Spleen (tissue), 11 donors: ENCODE data around the gene RBMS3. TPM values are rescaled to one million over a fixed set of nuclear protein-coding genes. Genes with fewer than 3 reads are reported as not detected.

ENCODE experiments used
- DNase-seq: peaks from one replicate; pipeline ENCODE4 v3.0.0-alpha.2; 2020
- H3K27ac ChIP-seq, 8 donors: fragments of 200-600 bp; sonication (generic) in 7 of 8; 1 replicate in 4 of 8; 2 replicates in 4 of 8; pipeline versions ENCODE4 v1.5.0 to v1.8.0; 2016 to 2021; ENCODE audit warnings: inconsistent platforms in 4 of 8, mild to moderate bottlenecking in 4 of 8, moderate library complexity in 1 of 8
- H3K27me3 ChIP-seq, 7 donors: fragments of 200-600 bp; sonication (generic) in 6 of 7; replicated peaks in 1 of 7; 1 replicate in 4 of 7; 2 replicates in 3 of 7; pipeline versions ENCODE4 v1.5.0 to v1.8.0; 2016 to 2021; ENCODE audit warnings: inconsistent platforms in 3 of 7, mild to moderate bottlenecking in 1 of 7
- H3K36me3 ChIP-seq, 6 donors: fragments of 200-600 bp; sonication (generic) in 5 of 6; 1 replicate in 4 of 6; 2 replicates in 2 of 6; pipeline versions ENCODE4 v1.5.0 to v1.8.0; 2016 to 2021; ENCODE audit warnings: inconsistent platforms in 2 of 6
- H3K4me1 ChIP-seq, 6 donors: fragments of 200-600 bp; sonication (generic) in 5 of 6; 1 replicate in 3 of 6; 2 replicates in 3 of 6; pipeline versions ENCODE4 v1.5.0 to v1.8.0; 2016 to 2021; ENCODE audit warnings: inconsistent platforms in 3 of 6
- H3K4me3 ChIP-seq, 8 donors: fragments of 200-600 bp; sonication (generic) in 7 of 8; 1 replicate in 4 of 8; 2 replicates in 4 of 8; pipeline versions ENCODE4 v1.5.0 to v1.8.0; 2016 to 2021; ENCODE audit warnings: inconsistent platforms in 4 of 8, mild to moderate bottlenecking in 4 of 8, moderate library complexity in 2 of 8
- H3K9me3 ChIP-seq, 8 donors: fragments of 200-600 bp; sonication (generic) in 7 of 8; 1 replicate in 4 of 8; 2 replicates in 4 of 8; pipeline versions ENCODE4 v1.5.0 to v1.8.0; 2016 to 2021; ENCODE audit warnings: inconsistent platforms in 4 of 8
- CTCF ChIP-seq, 11 experiments: fragments of 200-600 bp in 7 of 11; fragments of 450-650 bp in 4 of 11; sonication (generic) in 4 of 11; IDR thresholded peaks in 8 of 11; conservative IDR thresholded peaks in 3 of 11; 1 replicate in 7 of 11; 2 replicates in 4 of 11; pipeline versions ENCODE4 v1.4.0 to v1.8.0; 2016 to 2021; ENCODE audit warnings: antibody characterized with exemption in 11 of 11, inconsistent platforms in 4 of 11, mild to moderate bottlenecking in 1 of 11
- POLR2A ChIP-seq, 3 donors: fragments of 450-650 bp; IDR thresholded peaks; one replicate each; pipeline ENCODE4 v1.5.1; 2017; ENCODE audit warnings: antibody characterized with exemption in 3 of 3, mild to moderate bottlenecking in 1 of 3
- POLR2AphosphoS5 ChIP-seq, 3 donors: sonication (generic); formaldehyde crosslinking; IDR thresholded peaks; one replicate each; pipeline ENCODE4 v1.5.1; 2017; ENCODE audit warnings: antibody characterized with exemption in 3 of 3
- WGBS, 5 donors: extraction: QIAGEN DNeasy Blood & Tissue Kit in 3 of 5; methylation state at CpG; one replicate each; pipeline versions ENCODE4 v1.1.5 to v1.1.7; 2013 to 2018; 5-methylcytosine and 5-hydroxymethylcytosine counted together
- intact Hi-C: fragments of 100-400 bp; cut with DNase I; formaldehyde crosslinking; loops from one replicate; pipeline ENCODE4 v1.15.0; 2023; ENCODE audit warnings: low total_unique reads
- polyA plus RNA-seq, 3 donors: library from polyadenylated mRNA; stranded (reverse); fragments of 200-250 nt; gene quantifications; one replicate each; pipeline ENCODE4 v1.2.1, GENCODE V29; 2013
- total RNA-seq, 7 donors: library from RNA; depleted of rRNA in 3 of 7; stranded (reverse); fragments of >200 nt in 3 of 7; fragmentation: NEBNext Ultra II Directional in 4 of 7; extraction: Animal tissue kit (Norgen Biotek cat#: 25700) in 4 of 7; gene quantifications; one replicate each; pipeline versions ENCODE4 v1.1.0 to v1.2.1, GENCODE V29; 2016 to 2021
- donor health status: healthy with polysubstance abuse.
- donor health status: DM: no; HTN: no; CAD: no; lungs with moderate emphysema.
- donor health status: DM: no; HTN: no; CAD: no.
- donor health status: Bipolar disorder and iron deficiency.
- donor health status: healthy.
- donor health status: DM: no; HTN: no; CAD: no.
- donor health status: DM: yes; HTN: yes; CAD: no.

RBMS3 gene
- total and polyA plus RNA-seq, 10 donors, result 2.6 to 81.9 (median 52.5) TPM

- TF ChIP-seq CTCF (IDR thresholded peaks at IDR 0.05 in 8 of 11, conservative IDR thresholded peaks at IDR 0.05 in 3 of 11) (no peak), POLR2AphosphoS5 (IDR thresholded peaks at IDR 0.05) (no peak), POLR2A (IDR thresholded peaks at IDR 0.05) (no peak)
- intact Hi-C loops, result no loop called here
- no peaks in the 10 kb centered on the region for H3K27me3 ChIP-seq
- peaks cover 0 to 7% (median 0%) of the 10 kb centered on the region in 8 donors for H3K9me3 ChIP-seq
- 88 to 96% (median 91%) methylated on average over 7 of the region's 7 CpGs for WGBS, 5 donors
- no peak for DNase-seq
- no peaks in the 10 kb centered on the region for H3K4me1 ChIP-seq
- H3K27ac ChIP-seq, result no peak overlapping the region
- no peaks in the 10 kb centered on the region for H3K36me3 ChIP-seq
- no peak overlapping the region for H3K4me3 ChIP-seq
Measured at GRCh38 chr3:29853841-29854397, 573.0 kb downstream of the RBMS3 start.

- no peak for DNase-seq
- Histone ChIP-seq H3K36me3 (no peaks in the 10 kb centered on the region), H3K27ac (no peak overlapping the region), H3K9me3 (peaks cover 0 to 7% (median 0%) of the 10 kb centered on the region in 8 donors), H3K4me3 (no peak overlapping the region), H3K27me3 (no peaks in the 10 kb centered on the region), H3K4me1 (no peaks in the 10 kb centered on the region)
- intact Hi-C loops, result no loop called here
- TF ChIP-seq CTCF (IDR thresholded peaks at IDR 0.05 in 8 of 11, conservative IDR thresholded peaks at IDR 0.05 in 3 of 11), result no peak
- TF ChIP-seq POLR2AphosphoS5 (IDR thresholded peaks at IDR 0.05), result no peak
- no peak for TF ChIP-seq POLR2A (IDR thresholded peaks at IDR 0.05)
Measured at GRCh38 chr3:29854821-29855220, 574.0 kb downstream of the RBMS3 start.

GRCh38 chr3:29859726-29860270, 578.9 kb downstream of the RBMS3 start:
- Histone ChIP-seq H3K27ac (no peak overlapping the region), H3K36me3 (no peaks in the 10 kb centered on the region), H3K4me3 (no peak overlapping the region), H3K9me3 (no peaks in the 10 kb centered on the region), H3K4me1 (no peaks in the 10 kb centered on the region), H3K27me3 (no peaks in the 10 kb centered on the region)
- intact Hi-C loops, result no loop called here
- TF ChIP-seq POLR2AphosphoS5 (IDR thresholded peaks at IDR 0.05), result no peak
- no peak for TF ChIP-seq CTCF (IDR thresholded peaks at IDR 0.05 in 8 of 11, conservative IDR thresholded peaks at IDR 0.05 in 3 of 11)
- TF ChIP-seq POLR2A (IDR thresholded peaks at IDR 0.05), result no peak
- 59 to 95% (median 82%) methylated on average over 1 of the region's 1 CpG for WGBS, 5 donors
- DNase-seq, result no peak

- Histone ChIP-seq H3K36me3 (no peaks in the 10 kb centered on the region), H3K27me3 (no peaks in the 10 kb centered on the region), H3K9me3 (no peaks in the 10 kb centered on the region), H3K4me3 (no peak overlapping the region), H3K4me1 (no peaks in the 10 kb centered on the region), H3K27ac (no peak overlapping the region)
- TF ChIP-seq CTCF (IDR thresholded peaks at IDR 0.05 in 8 of 11, conservative IDR thresholded peaks at IDR 0.05 in 3 of 11) (no peak), POLR2AphosphoS5 (IDR thresholded peaks at IDR 0.05) (no peak), POLR2A (IDR thresholded peaks at IDR 0.05) (no peak)
- WGBS, 5 donors, result 45 to 59% (median 49%) methylated on average over 1 of the region's 1 CpG
- intact Hi-C loops, result no loop called here
- DNase-seq, result no peak
Measured at GRCh38 chr3:29864809-29865208, 583.9 kb downstream of the RBMS3 start.
